ENCODE results near the gene CNPY4. TPM values are rescaled to one million over a fixed set of nuclear protein-coding genes. Genes with fewer than 3 reads are reported as not detected.

Gene CNPY4
- total and polyA plus RNA-seq, 10 of the 15 experiments (the other 5 are each of a cell fraction or from before 2014, with no cell fraction given), result 2.5 to 9.2 (median 6.8) TPM

DNA sequence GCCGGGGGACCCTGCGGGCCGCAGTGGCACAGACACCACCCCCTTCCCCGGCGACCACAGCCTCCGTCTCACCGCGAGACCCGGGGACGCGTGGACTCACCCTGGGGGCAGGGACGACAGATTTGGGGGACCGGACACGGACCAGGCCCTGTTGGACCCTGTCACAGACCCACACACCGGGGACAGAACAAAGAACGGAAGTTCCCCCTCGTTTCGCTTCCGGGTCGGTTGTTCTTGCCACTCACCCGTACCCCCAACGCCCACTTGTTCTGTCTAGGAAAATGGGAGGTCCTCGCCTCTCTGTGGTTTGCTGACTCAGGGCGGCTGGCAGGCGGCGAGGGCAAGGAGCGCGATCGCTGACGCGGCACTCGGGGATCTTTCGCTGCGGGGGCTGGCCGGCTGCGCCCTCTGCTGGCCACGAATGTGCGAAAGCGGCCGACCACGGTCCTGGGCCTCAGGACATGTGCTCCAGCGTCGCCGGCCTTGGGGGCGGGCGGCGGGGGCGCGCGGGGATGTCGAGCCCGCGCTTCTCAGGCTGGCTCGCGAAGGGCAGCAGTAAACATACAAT, 37.8 kb upstream of the CNPY4 start, which contains the start of gene ZNF3 (continued):
- peak; percentile 94 for TF ChIP-seq NR2C2 (IDR thresholded peaks at IDR 0.05; ENCODE audit: borderline replicate concordance, control insufficient read depth, insufficient read length, low read depth)
- TF ChIP-seq ZZZ3 (IDR thresholded peaks at IDR 0.05; ENCODE audit: control insufficient read depth, insufficient read length, low read depth), result no peak
- TF ChIP-seq BACH1 (IDR thresholded peaks at IDR 0.05; ENCODE audit: borderline replicate concordance), result peak; percentile 100
- TF ChIP-seq, protein P1, sequence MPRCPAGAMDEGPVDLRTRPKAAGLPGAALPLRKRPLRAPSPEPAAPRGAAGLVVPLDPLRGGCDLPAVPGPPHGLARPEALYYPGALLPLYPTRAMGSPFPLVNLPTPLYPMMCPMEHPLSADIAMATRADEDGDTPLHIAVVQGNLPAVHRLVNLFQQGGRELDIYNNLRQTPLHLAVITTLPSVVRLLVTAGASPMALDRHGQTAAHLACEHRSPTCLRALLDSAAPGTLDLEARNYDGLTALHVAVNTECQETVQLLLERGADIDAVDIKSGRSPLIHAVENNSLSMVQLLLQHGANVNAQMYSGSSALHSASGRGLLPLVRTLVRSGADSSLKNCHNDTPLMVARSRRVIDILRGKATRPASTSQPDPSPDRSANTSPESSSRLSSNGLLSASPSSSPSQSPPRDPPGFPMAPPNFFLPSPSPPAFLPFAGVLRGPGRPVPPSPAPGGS (IDR thresholded peaks at IDR 0.05; ENCODE audit: borderline replicate concordance, insufficient read depth, low read depth, low read length, poor library complexity, severe bottlenecking), result no peak
- TF ChIP-seq POLR2AphosphoS5 (IDR thresholded peaks at IDR 0.05; ENCODE audit: low read length), result peak; percentile 95
- peak; percentile 87 for TF ChIP-seq SMARCA5 (IDR thresholded peaks at IDR 0.05)
- TF ChIP-seq, protein P2, sequence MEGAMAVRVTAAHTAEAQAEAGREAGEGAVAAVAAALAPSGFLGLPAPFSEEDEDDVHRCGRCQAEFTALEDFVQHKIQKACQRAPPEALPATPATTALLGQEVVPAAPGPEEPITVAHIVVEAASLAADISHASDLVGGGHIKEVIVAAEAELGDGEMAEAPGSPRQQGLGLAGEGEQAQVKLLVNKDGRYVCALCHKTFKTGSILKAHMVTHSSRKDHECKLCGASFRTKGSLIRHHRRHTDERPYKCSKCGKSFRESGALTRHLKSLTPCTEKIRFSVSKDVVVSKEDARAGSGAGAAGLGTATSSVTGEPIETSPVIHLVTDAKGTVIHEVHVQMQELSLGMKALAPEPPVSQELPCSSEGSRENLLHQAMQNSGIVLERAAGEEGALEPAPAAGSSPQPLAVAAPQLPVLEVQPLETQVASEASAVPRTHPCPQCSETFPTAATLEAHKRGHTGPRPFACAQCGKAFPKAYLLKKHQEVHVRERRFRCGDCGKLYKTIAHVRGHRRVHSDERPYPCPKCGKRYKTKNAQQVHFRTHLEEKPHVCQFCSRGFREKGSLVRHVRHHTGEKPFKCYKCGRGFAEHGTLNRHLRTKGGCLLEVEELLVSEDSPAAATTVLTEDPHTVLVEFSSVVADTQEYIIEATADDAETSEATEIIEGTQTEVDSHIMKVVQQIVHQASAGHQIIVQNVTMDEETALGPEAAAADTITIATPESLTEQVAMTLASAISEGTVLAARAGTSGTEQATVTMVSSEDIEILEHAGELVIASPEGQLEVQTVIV (IDR thresholded peaks at IDR 0.05; ENCODE audit: borderline replicate concordance, partially characterized antibody), result no peak
- peak; percentile 88 for TF ChIP-seq SMAD5 (IDR thresholded peaks at IDR 0.05; ENCODE audit: low read depth)
- TF ChIP-seq, protein P3, sequence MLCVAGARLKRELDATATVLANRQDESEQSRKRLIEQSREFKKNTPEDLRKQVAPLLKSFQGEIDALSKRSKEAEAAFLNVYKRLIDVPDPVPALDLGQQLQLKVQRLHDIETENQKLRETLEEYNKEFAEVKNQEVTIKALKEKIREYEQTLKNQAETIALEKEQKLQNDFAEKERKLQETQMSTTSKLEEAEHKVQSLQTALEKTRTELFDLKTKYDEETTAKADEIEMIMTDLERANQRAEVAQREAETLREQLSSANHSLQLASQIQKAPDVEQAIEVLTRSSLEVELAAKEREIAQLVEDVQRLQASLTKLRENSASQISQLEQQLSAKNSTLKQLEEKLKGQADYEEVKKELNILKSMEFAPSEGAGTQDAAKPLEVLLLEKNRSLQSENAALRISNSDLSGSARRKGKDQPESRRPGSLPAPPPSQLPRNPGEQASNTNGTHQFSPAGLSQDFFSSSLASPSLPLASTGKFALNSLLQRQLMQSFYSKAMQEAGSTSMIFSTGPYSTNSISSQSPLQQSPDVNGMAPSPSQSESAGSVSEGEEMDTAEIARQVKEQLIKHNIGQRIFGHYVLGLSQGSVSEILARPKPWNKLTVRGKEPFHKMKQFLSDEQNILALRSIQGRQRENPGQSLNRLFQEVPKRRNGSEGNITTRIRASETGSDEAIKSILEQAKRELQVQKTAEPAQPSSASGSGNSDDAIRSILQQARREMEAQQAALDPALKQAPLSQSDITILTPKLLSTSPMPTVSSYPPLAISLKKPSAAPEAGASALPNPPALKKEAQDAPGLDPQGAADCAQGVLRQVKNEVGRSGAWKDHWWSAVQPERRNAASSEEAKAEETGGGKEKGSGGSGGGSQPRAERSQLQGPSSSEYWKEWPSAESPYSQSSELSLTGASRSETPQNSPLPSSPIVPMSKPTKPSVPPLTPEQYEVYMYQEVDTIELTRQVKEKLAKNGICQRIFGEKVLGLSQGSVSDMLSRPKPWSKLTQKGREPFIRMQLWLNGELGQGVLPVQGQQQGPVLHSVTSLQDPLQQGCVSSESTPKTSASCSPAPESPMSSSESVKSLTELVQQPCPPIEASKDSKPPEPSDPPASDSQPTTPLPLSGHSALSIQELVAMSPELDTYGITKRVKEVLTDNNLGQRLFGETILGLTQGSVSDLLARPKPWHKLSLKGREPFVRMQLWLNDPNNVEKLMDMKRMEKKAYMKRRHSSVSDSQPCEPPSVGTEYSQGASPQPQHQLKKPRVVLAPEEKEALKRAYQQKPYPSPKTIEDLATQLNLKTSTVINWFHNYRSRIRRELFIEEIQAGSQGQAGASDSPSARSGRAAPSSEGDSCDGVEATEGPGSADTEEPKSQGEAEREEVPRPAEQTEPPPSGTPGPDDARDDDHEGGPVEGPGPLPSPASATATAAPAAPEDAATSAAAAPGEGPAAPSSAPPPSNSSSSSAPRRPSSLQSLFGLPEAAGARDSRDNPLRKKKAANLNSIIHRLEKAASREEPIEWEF (IDR thresholded peaks at IDR 0.05; ENCODE audit: insufficient replicate concordance, low read depth, low read length), result no peak
- no peak for TF ChIP-seq RBBP5 (conservative IDR thresholded peaks at IDR 0.05)
- TF ChIP-seq RFX5 (IDR thresholded peaks at IDR 0.05; ENCODE audit: low read depth, low read length), result peak; percentile 18; the same call in 1 of the 2 replicates
- TF ChIP-seq, protein P4, sequence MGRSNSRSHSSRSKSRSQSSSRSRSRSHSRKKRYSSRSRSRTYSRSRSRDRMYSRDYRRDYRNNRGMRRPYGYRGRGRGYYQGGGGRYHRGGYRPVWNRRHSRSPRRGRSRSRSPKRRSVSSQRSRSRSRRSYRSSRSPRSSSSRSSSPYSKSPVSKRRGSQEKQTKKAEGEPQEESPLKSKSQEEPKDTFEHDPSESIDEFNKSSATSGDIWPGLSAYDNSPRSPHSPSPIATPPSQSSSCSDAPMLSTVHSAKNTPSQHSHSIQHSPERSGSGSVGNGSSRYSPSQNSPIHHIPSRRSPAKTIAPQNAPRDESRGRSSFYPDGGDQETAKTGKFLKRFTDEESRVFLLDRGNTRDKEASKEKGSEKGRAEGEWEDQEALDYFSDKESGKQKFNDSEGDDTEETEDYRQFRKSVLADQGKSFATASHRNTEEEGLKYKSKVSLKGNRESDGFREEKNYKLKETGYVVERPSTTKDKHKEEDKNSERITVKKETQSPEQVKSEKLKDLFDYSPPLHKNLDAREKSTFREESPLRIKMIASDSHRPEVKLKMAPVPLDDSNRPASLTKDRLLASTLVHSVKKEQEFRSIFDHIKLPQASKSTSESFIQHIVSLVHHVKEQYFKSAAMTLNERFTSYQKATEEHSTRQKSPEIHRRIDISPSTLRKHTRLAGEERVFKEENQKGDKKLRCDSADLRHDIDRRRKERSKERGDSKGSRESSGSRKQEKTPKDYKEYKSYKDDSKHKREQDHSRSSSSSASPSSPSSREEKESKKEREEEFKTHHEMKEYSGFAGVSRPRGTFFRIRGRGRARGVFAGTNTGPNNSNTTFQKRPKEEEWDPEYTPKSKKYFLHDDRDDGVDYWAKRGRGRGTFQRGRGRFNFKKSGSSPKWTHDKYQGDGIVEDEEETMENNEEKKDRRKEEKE (IDR thresholded peaks at IDR 0.05), result no peak
- TF ChIP-seq RAD21 (IDR thresholded peaks at IDR 0.05; ENCODE audit: insufficient read depth, low read depth, low read length), result peak; percentile 66
- no peak for TF ChIP-seq HDGF (IDR thresholded peaks at IDR 0.05)
- TF ChIP-seq TCF7 (IDR thresholded peaks at IDR 0.05; ENCODE audit: borderline replicate concordance), result no peak
- TF ChIP-seq SRF (IDR thresholded peaks at IDR 0.05; ENCODE audit: low read depth in 2 of 2, low read length in 2 of 2), result peak; percentile 71 to 88; a peak in 3 of 4 replicates
- TF ChIP-seq MXI1 (IDR thresholded peaks at IDR 0.05; ENCODE audit: low read depth, low read length), result peak; percentile 95

Measured in GM12878 (cell line).